ENCODE data around the gene CDT1. TPM values are rescaled to one million over a fixed set of nuclear protein-coding genes. Genes with fewer than 3 reads are reported as not detected.

The CDT1 gene
- 17.8 TPM for polyA plus RNA-seq (2013)

GRCh38 chr16:88803264-88803987 is at the start of gene CDT1:
Gene CDT1 (plus strand): TSS chr16:88803789. CDS start chr16:88803832, 43 bp downstream.
- Histone ChIP-seq H3K36me3 (ENCODE audit: control insufficient read depth in 4 of 4, insufficient read depth in 4 of 4, low read length in 3 of 4) (peaks cover 0 to 40% (median 23%) of the 10 kb centered on the region in 4 experiments), H3K27me3 (replicated peaks in 2 of 5; ENCODE audit: control insufficient read depth in 4 of 5, insufficient read depth in 5 of 5, low read length in 4 of 5) (no peaks in the 10 kb centered on the region), H3K4me1 (ENCODE audit: control extremely low read depth in 1 of 4, control insufficient read depth in 4 of 4, insufficient read depth in 4 of 4, low read length in 3 of 4) (peaks cover 6 to 64% (median 55%) of the 10 kb centered on the region in 4 experiments), H3K27ac (ENCODE audit: insufficient read depth in 1 of 2, low read depth in 1 of 2, low read length in 2 of 2, poor library complexity in 1 of 2, severe bottlenecking in 2 of 2) (peak within 1 kb of the TSS; percentile 66 to 78), H3K9me3 (ENCODE audit: control extremely low read depth in 1 of 5, control insufficient read depth in 4 of 5, insufficient read depth in 2 of 5, low read depth in 1 of 5, low read length in 4 of 5) (no peaks in the 10 kb centered on the region), H3K4me3 (ENCODE audit: control insufficient read depth in 1 of 7, extremely low read depth in 1 of 7, insufficient read depth in 4 of 7, low read depth in 2 of 7, low read length in 6 of 7) (peak within 1 kb of the TSS; percentile 37 to 96 (median 76))
- WGBS (ENCODE audit: insufficient coverage) = 0% methylated on average over 81 of the region's 98 CpGs
- peak in 2 of 3 donors; percentile 72 to 77 for DNase-seq
- POLR2A ChIA-PET = interaction anchor here (1.2 kb wide), 1 partner anchor 8 kb away, joined by 5 read pairs; the partner anchor contains the start of gene APRT
- CTCF ChIA-PET = interaction anchor here (0.7 to 2.9 kb wide), 4 partner anchors 11 to 67 kb away, joined by 3 to 8 read pairs (median 4); no protein-coding TSS in a partner anchor

DNA sequence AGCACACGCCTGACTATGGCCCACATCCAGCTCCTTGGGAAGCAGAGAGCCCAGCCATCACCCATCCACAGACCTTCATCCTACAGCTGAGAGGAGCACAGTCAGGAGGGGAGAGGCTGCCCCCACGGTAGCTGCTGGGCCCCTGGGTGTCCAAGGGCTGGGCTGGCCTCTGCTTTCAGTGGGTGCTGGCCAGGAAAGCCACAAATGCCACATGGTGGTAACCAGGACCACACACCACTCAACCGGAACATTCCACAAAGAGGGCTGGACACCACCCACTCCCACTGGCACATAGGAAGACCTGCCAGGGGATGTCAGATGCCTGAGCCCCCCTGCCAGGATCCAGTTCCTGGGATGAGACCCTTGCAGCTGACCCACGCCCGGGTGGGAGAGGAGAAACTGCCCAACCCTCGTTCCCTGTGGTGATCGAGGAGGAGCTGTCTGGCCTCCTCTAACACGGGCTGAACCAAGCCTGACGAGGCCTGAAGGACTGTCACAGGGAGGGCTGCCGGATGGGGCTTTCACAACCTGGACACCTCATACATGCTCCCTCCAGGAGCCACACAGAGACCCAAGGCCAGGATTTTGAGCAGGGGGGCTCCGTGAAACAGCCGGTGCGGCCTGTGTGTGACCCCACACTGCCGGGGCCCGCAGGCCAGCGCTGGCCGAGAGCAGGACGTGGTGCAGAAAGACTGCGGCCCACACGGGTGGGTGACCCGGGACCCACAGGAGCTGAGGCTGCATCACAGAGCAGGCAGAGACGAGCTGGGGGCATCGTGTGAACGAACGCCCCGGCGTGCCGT is 49.3 kb upstream of the CDT1 start:
- no peak for DNase-seq
- Histone ChIP-seq H3K27ac (ENCODE audit: insufficient read depth in 1 of 2, low read depth in 1 of 2, low read length in 2 of 2, poor library complexity in 1 of 2, severe bottlenecking in 2 of 2) (peak overlapping the region in 1 of 2 experiments; percentile 34), H3K4me1 (ENCODE audit: control extremely low read depth in 1 of 4, control insufficient read depth in 4 of 4, insufficient read depth in 4 of 4, low read length in 3 of 4) (peaks cover 0 to 28% (median 9%) of the 10 kb centered on the region in 4 experiments), H3K4me3 (ENCODE audit: control insufficient read depth in 1 of 7, extremely low read depth in 1 of 7, insufficient read depth in 4 of 7, low read depth in 2 of 7, low read length in 6 of 7) (no peak overlapping the region), H3K9me3 (ENCODE audit: control extremely low read depth in 1 of 5, control insufficient read depth in 4 of 5, insufficient read depth in 2 of 5, low read depth in 1 of 5, low read length in 4 of 5) (no peaks in the 10 kb centered on the region), H3K27me3 (replicated peaks in 2 of 5; ENCODE audit: control insufficient read depth in 4 of 5, insufficient read depth in 5 of 5, low read length in 4 of 5) (no peaks in the 10 kb centered on the region), H3K36me3 (ENCODE audit: control insufficient read depth in 4 of 4, insufficient read depth in 4 of 4, low read length in 3 of 4) (peaks cover 0 to 51% (median 18%) of the 10 kb centered on the region in 4 experiments)
- ChIA-PET CTCF (interaction anchor here (1.1 to 7.2 kb wide), 7 partner anchors 7 to 27 kb away, joined by 3 to 53 read pairs (median 4); no protein-coding TSS in a partner anchor), POLR2A (interaction anchor here (0.6 to 1.8 kb wide), 2 partner anchors 16 to 164 kb away, joined by 4 to 5 read pairs; no protein-coding TSS in a partner anchor)
- 93% methylated on average over 26 of the region's 28 CpGs for WGBS (ENCODE audit: insufficient coverage)

- 91% methylated on average over 40 of the region's 42 CpGs for WGBS (ENCODE audit: insufficient coverage)
- CTCF ChIA-PET = interaction anchor here (0.7 to 7.2 kb wide), 6 partner anchors 7 to 18 kb away, joined by 3 to 53 read pairs (median 5); no protein-coding TSS in a partner anchor
- Histone ChIP-seq H3K4me3 (ENCODE audit: control insufficient read depth in 1 of 7, extremely low read depth in 1 of 7, insufficient read depth in 4 of 7, low read depth in 2 of 7, low read length in 6 of 7) (no peak overlapping the region), H3K36me3 (ENCODE audit: control insufficient read depth in 4 of 4, insufficient read depth in 4 of 4, low read length in 3 of 4) (peaks cover 0 to 53% (median 19%) of the 10 kb centered on the region in 4 experiments), H3K4me1 (ENCODE audit: control extremely low read depth in 1 of 4, control insufficient read depth in 4 of 4, insufficient read depth in 4 of 4, low read length in 3 of 4) (peaks cover 0 to 34% (median 11%) of the 10 kb centered on the region in 4 experiments), H3K9me3 (ENCODE audit: control extremely low read depth in 1 of 5, control insufficient read depth in 4 of 5, insufficient read depth in 2 of 5, low read depth in 1 of 5, low read length in 4 of 5) (no peaks in the 10 kb centered on the region), H3K27ac (ENCODE audit: insufficient read depth in 1 of 2, low read depth in 1 of 2, low read length in 2 of 2, poor library complexity in 1 of 2, severe bottlenecking in 2 of 2) (peak overlapping the region in 1 of 2 experiments; percentile 34), H3K27me3 (replicated peaks in 2 of 5; ENCODE audit: control insufficient read depth in 4 of 5, insufficient read depth in 5 of 5, low read length in 4 of 5) (no peaks in the 10 kb centered on the region)
- DNase-seq = peak in 1 of 3 donors; percentile 66
- POLR2A ChIA-PET = interaction anchor here (0.5 to 0.8 kb wide), 3 partner anchors 9 to 165 kb away, joined by 4 to 5 read pairs (median 4); no protein-coding TSS in a partner anchor
Measured at GRCh38 chr16:88754912-88755744, 48.5 kb upstream of the CDT1 start.

DNA sequence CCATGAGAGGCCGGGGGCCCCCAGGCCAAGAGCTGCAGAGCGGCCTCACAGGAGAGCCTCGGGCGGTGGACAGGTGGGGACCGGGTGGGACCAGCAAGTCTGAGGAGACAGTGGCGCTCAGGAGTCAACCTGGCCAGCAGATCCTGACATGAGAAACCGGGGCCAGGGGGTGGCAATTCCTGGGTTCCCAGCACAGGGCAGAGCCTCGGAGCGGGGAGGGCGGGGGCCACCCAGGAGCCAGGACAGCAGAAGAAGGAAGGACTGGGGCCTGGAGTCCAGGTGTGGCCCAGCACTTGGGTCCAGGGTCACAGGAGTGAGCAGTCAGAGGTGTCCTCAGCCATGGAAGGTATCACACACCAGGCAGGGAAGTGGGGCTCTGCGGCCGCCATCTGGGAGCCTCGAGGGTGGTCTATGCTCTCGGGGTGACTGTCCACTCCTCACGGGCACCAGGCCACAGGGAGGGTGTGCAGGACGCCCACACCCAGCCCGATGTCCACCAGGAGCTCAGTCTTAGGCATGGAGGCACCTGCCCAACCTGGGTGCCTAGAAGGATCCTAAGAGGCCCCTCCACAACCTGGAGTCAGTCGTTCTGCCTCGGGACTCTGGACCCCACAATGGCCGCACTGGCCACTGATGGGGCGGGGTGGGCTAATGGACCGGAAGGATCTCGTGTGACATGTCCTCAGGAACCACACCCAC is 47.7 kb upstream of the CDT1 start:
- Histone ChIP-seq H3K4me1 (ENCODE audit: control extremely low read depth in 1 of 4, control insufficient read depth in 4 of 4, insufficient read depth in 4 of 4, low read length in 3 of 4) (peaks cover 0 to 34% (median 11%) of the 10 kb centered on the region in 4 experiments), H3K4me3 (ENCODE audit: control insufficient read depth in 1 of 7, extremely low read depth in 1 of 7, insufficient read depth in 4 of 7, low read depth in 2 of 7, low read length in 6 of 7) (no peak overlapping the region), H3K27me3 (replicated peaks in 2 of 5; ENCODE audit: control insufficient read depth in 4 of 5, insufficient read depth in 5 of 5, low read length in 4 of 5) (no peaks in the 10 kb centered on the region), H3K27ac (ENCODE audit: insufficient read depth in 1 of 2, low read depth in 1 of 2, low read length in 2 of 2, poor library complexity in 1 of 2, severe bottlenecking in 2 of 2) (peak overlapping the region in 1 of 2 experiments; percentile 34), H3K36me3 (ENCODE audit: control insufficient read depth in 4 of 4, insufficient read depth in 4 of 4, low read length in 3 of 4) (peaks cover 0 to 50% (median 16%) of the 10 kb centered on the region in 4 experiments), H3K9me3 (ENCODE audit: control extremely low read depth in 1 of 5, control insufficient read depth in 4 of 5, insufficient read depth in 2 of 5, low read depth in 1 of 5, low read length in 4 of 5) (no peaks in the 10 kb centered on the region)
- no peak for DNase-seq
- POLR2A ChIA-PET = interaction anchor here (0.7 to 0.8 kb wide), 2 partner anchors 10 to 117 kb away, joined by 5 read pairs; no protein-coding TSS in a partner anchor
- WGBS (ENCODE audit: insufficient coverage) = 95% methylated on average over 23 of the region's 23 CpGs
- CTCF ChIA-PET = interaction anchor here (0.9 to 7.2 kb wide), 3 partner anchors 8 to 13 kb away, joined by 5 to 53 read pairs (median 6); no protein-coding TSS in a partner anchor

DNA sequence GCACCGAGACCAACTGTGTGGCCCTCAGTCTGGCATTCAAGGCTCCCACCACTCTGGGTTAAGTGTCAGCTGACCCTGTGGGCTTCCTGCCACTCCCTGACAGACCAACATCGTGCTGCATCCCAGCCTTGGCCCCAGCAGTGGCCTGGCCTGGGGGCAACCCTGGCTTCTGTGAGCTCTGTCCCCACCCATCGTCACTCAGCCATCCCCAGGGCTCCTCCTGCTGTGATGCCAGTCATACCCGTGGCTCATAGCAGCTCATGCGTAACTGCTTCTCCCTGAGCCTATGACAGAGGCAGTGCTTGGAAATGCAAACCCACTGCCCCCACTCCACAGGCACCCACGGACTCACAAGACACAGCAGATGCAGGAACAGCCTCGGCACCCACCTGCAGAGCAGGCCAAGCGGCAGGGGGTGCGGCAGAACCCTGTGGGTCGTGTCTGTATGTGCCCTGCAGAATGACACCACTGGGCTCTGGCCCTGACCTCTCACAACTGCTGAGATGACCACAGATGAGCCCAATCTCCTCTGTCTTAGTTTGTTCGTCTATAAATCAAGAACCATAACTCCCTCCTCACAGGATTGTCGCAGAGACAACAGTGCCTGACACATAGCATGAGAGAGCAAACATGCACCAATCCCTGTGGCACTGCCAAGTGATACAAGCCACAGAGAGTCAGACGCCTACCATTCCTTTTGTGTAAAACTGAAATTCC is 45.2 kb upstream of the CDT1 start:
- Histone ChIP-seq H3K4me3 (ENCODE audit: control insufficient read depth in 1 of 7, extremely low read depth in 1 of 7, insufficient read depth in 4 of 7, low read depth in 2 of 7, low read length in 6 of 7) (no peak overlapping the region), H3K27ac (ENCODE audit: insufficient read depth in 1 of 2, low read depth in 1 of 2, low read length in 2 of 2, poor library complexity in 1 of 2, severe bottlenecking in 2 of 2) (peak overlapping the region in 1 of 2 experiments; percentile 11), H3K9me3 (ENCODE audit: control extremely low read depth in 1 of 5, control insufficient read depth in 4 of 5, insufficient read depth in 2 of 5, low read depth in 1 of 5, low read length in 4 of 5) (no peaks in the 10 kb centered on the region), H3K4me1 (ENCODE audit: control extremely low read depth in 1 of 4, control insufficient read depth in 4 of 4, insufficient read depth in 4 of 4, low read length in 3 of 4) (peaks cover 0 to 49% (median 19%) of the 10 kb centered on the region in 4 experiments), H3K27me3 (replicated peaks in 2 of 5; ENCODE audit: control insufficient read depth in 4 of 5, insufficient read depth in 5 of 5, low read length in 4 of 5) (no peaks in the 10 kb centered on the region), H3K36me3 (ENCODE audit: control insufficient read depth in 4 of 4, insufficient read depth in 4 of 4, low read length in 3 of 4) (peaks cover 4 to 50% (median 19%) of the 10 kb centered on the region in 4 experiments)
- DNase-seq = no peak
- WGBS (ENCODE audit: insufficient coverage) = 82% methylated on average over 12 of the region's 13 CpGs
- ChIA-PET CTCF (interaction anchor here (0.8 to 7.2 kb wide), 7 partner anchors 8 to 23 kb away, joined by 3 to 53 read pairs (median 4); no protein-coding TSS in a partner anchor), POLR2A (interaction anchor here (0.9 kb wide), 1 partner anchor 8 kb away, joined by 3 read pairs; no protein-coding TSS in a partner anchor)

Data from common myeloid progenitor, CD34-positive (primary cell).